ENCODE results near the gene MRPL3. TPM values are rescaled to one million over a fixed set of nuclear protein-coding genes. Genes with fewer than 3 reads are reported as not detected.
A peak's percentile ranks its signal among the peaks of the same experiment; 100 is the strongest.

The MRPL3 gene
- total RNA-seq, 1 experiment from 2014 or later = 137 TPM

DNA sequence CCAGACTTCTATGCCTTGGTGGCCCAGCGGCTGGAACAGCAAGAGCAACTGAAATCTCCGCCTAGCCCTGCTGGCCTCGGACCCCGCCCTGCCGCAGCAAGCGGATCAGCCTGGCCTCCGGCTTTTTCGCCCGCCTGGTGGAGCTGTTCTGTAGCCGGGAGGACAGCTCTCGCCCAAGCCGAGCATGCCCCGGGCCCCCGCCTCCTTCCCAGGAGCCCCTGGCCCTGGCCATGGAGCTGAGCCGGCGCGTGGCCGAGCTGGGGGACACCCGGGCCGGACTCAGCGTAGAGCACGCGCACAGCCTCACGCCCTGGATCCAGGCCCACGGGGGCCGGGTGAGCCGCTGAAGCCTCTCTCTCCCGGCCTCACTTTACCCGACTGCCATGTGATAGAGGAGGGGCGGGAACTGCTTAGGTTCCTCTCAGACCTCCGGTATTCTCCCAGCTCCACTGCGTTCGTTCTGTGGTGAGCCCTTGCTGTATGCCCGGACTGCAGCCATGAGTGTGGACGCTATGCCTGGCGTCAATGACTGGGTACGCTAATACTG, 24.1 kb upstream of the MRPL3 start:
- Histone ChIP-seq H3K4me1 (ENCODE audit: insufficient read depth, low read length, poor library complexity, severe bottlenecking) (peaks cover 4% of the 10 kb centered on the region), H3K27ac (ENCODE audit: low read depth, low read length, poor library complexity, severe bottlenecking) (no peak overlapping the region), H3K27me3 (replicated peaks; ENCODE audit: insufficient read depth, low read depth, low read length, poor library complexity) (peaks cover 19% of the 10 kb centered on the region), H3K36me3 (ENCODE audit: insufficient read depth, low read length, poor library complexity, severe bottlenecking) (no peaks in the 10 kb centered on the region), H3K4me3 (ENCODE audit: low read depth, low read length, poor library complexity, severe bottlenecking) (peak overlapping the region; percentile 26), H3K9me3 (ENCODE audit: low read depth, low read length, poor library complexity, severe bottlenecking) (no peaks in the 10 kb centered on the region)
- POLR2A ChIA-PET (ENCODE audit: low non-redundant PET) = no interaction called here
- TF ChIP-seq EZH2 (IDR thresholded peaks at IDR 0.05; ENCODE audit: borderline replicate concordance, low read depth, low read length, poor library complexity, severe bottlenecking) = no peak
- TF ChIP-seq, protein P1, sequence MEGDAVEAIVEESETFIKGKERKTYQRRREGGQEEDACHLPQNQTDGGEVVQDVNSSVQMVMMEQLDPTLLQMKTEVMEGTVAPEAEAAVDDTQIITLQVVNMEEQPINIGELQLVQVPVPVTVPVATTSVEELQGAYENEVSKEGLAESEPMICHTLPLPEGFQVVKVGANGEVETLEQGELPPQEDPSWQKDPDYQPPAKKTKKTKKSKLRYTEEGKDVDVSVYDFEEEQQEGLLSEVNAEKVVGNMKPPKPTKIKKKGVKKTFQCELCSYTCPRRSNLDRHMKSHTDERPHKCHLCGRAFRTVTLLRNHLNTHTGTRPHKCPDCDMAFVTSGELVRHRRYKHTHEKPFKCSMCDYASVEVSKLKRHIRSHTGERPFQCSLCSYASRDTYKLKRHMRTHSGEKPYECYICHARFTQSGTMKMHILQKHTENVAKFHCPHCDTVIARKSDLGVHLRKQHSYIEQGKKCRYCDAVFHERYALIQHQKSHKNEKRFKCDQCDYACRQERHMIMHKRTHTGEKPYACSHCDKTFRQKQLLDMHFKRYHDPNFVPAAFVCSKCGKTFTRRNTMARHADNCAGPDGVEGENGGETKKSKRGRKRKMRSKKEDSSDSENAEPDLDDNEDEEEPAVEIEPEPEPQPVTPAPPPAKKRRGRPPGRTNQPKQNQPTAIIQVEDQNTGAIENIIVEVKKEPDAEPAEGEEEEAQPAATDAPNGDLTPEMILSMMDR (conservative IDR thresholded peaks at IDR 0.05; ENCODE audit: low read depth, low read length) = peak; percentile 66
- CTCF ChIA-PET = interaction anchor here (0.7 to 1.2 kb wide), 2 partner anchors 23 to 503 kb away, joined by 4 read pairs; no protein-coding TSS in a partner anchor
- BruUV-seq (replicated peaks) = no TSS peak
- peak; percentile 74 for DNase-seq (ENCODE audit: low spot score)
- intact Hi-C loops (cut with micrococcal nuclease; ENCODE audit: unreplicated experiment) = no loop called here

- TF ChIP-seq EZH2 (IDR thresholded peaks at IDR 0.05; ENCODE audit: borderline replicate concordance, low read depth, low read length, poor library complexity, severe bottlenecking) = no peak
- TF ChIP-seq, protein P1 (conservative IDR thresholded peaks at IDR 0.05; ENCODE audit: low read depth, low read length) = no peak
- Histone ChIP-seq H3K9me3 (ENCODE audit: low read depth, low read length, poor library complexity, severe bottlenecking) (no peaks in the 10 kb centered on the region), H3K27me3 (replicated peaks; ENCODE audit: insufficient read depth, low read depth, low read length, poor library complexity) (peaks cover 7% of the 10 kb centered on the region), H3K27ac (ENCODE audit: low read depth, low read length, poor library complexity, severe bottlenecking) (no peak overlapping the region), H3K4me3 (ENCODE audit: low read depth, low read length, poor library complexity, severe bottlenecking) (no peak overlapping the region), H3K36me3 (ENCODE audit: insufficient read depth, low read length, poor library complexity, severe bottlenecking) (no peaks in the 10 kb centered on the region), H3K4me1 (ENCODE audit: insufficient read depth, low read length, poor library complexity, severe bottlenecking) (no peaks in the 10 kb centered on the region)
- intact Hi-C loops (cut with micrococcal nuclease; ENCODE audit: unreplicated experiment) = no loop called here
- no peak for DNase-seq (ENCODE audit: low spot score)
- no TSS peak for BruUV-seq (replicated peaks)
- ChIA-PET POLR2A (ENCODE audit: low non-redundant PET) (no interaction called here), CTCF (no interaction called here)
These were observed 15.9 kb upstream of the MRPL3 start for GRCh38 chr3:131518680-131519079.

DNA sequence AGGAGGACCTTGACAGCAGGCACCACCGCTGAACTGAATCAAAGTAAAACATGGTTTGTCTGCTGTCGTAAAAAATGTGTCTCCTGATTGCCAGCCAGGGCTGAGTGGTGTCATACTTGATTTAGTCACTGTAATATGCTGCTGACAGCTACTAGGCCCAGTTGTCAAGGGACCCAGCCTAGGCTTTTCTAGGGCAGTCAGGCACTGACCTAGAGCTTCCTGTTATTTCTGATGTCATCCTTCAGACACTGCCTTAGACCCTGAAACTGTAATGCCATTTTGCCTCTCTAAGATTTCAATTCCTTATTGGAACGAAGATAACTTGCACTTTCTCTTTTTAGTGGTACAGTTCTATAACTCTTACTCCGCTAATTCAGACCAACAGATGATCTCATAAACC, 2.6 kb upstream of the MRPL3 start:
- Histone ChIP-seq H3K27me3 (replicated peaks; ENCODE audit: insufficient read depth, low read depth, low read length, poor library complexity) (peaks cover 7% of the 10 kb centered on the region), H3K4me1 (ENCODE audit: insufficient read depth, low read length, poor library complexity, severe bottlenecking) (peaks cover 21% of the 10 kb centered on the region), H3K9me3 (ENCODE audit: low read depth, low read length, poor library complexity, severe bottlenecking) (no peaks in the 10 kb centered on the region), H3K36me3 (ENCODE audit: insufficient read depth, low read length, poor library complexity, severe bottlenecking) (peaks cover 2% of the 10 kb centered on the region), H3K27ac (ENCODE audit: low read depth, low read length, poor library complexity, severe bottlenecking) (no peak overlapping the region), H3K4me3 (ENCODE audit: low read depth, low read length, poor library complexity, severe bottlenecking) (no peak overlapping the region)
- intact Hi-C loops (cut with micrococcal nuclease; ENCODE audit: unreplicated experiment) = no loop called here
- TF ChIP-seq, protein P1 (conservative IDR thresholded peaks at IDR 0.05; ENCODE audit: low read depth, low read length) = no peak
- TF ChIP-seq EZH2 (IDR thresholded peaks at IDR 0.05; ENCODE audit: borderline replicate concordance, low read depth, low read length, poor library complexity, severe bottlenecking) = no peak
- no TSS peak for BruUV-seq (replicated peaks)
- ChIA-PET POLR2A (ENCODE audit: low non-redundant PET) (no interaction called here), CTCF (no interaction called here)
- peak; percentile 7 for DNase-seq (ENCODE audit: low spot score)
